HG02571 (cell line): ENCODE measurements around the gene HERC4.
"Not testable (repeated sequence)": the region's sequence is repeated elsewhere in the genome, so short reads cannot be mapped to it uniquely, and the experiment has no call there.

ENCODE experiments used
- ATAC-seq: cut with Tn5 transposase; IDR thresholded peaks from one replicate; pipeline ENCODE4 v1.9.1; 2021; ENCODE audit warnings: mild to moderate bottlenecking, moderate library complexity; ENCODE audit not compliant: unreplicated experiment

HERC4 gene

DNA sequence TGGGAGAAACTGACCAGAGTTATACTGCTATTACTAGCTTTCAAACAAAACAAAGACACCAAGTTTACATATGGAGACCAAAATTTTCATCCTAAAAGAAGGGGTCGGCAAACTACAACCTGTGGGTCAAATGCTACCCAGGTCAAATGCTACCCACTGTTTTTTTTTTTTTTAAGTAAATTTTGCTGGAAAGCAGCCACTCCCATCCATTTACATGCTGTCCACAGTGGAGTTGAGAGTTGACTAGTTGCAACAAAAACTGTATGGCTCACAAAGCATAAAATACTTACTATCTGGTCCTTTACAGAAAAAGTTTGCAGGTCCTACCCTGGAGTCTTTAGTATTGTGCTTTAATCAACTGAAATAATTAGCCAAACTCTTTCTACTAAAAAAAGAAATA lies 99.2 kb downstream of the HERC4 start:
- ATAC-seq = no peak

DNA sequence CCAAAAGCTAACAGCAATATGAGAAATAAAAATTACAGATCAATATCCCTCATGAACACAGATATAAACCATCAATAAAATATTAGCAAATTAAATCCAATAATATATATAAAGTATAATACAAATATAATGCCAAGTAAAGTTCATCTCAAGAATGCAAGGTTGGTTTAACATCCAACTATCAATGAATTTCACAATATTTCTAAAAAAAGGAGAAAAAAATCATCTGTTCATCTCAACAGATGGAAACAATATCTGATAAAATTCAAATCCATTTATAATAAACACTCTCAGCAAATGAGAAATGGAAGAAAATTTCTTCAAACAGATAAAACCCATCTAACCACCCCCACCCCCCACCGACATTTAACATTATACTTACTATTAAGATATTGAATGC lies 103.8 kb downstream of the HERC4 start:
- ATAC-seq = no peak

DNA sequence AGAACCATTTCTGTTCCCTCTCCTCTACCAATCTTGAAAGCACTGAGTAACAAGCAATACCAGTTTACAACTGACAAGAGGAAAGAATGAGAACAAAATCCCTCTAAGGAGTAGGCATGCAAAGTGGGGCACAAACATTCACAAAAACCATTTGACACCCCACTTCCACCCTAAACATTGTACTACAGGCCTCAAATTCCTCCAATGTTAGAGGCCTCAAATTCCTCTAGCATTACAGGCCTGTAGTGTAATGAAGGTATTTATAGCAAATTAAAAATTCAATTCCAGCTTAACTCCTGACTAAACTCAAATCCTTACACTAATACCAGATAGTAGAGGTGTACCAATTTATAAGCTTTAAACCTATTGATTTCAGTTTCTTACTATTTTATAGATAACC lies 105.2 kb downstream of the HERC4 start:
- no peak for ATAC-seq

DNA sequence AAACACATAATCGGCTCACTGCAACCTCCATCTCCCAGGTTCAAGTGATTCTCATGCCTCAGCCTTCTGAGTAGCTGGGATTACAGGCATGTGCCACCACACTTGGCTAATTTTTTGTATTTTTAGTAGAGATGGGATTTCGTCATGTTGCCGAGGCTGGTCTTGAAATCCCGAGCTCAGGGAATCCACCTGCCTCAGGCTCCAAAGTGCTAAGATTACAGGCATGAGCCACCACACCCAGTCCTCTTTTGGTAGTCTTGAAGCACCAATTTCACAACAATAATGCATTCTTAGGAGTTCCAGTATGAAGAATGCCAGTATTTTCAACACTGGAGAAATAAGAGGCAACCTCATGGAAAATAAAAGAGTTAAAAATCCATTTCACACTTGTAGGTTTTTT lies 109.0 kb downstream of the HERC4 start:
- ATAC-seq = not testable (repeated sequence)

DNA sequence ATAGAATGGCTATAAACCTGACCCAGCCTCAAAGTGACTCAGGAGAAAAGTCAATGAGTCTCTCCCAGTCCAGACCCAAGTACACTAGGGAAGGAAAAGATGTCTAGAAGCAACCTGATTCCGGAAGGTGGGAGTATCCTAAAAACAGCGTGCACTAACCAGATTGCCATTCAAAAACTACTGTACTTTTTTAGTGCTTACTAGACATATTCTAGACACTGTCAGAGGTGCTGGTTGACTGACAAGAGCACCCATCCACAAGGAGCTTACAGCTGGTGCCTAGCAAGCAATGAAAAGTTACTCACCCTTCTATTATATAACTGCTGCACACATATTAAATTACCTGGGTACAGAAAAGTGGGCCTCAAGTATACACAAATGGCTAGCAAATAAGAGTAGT lies 109.6 kb downstream of the HERC4 start:
- no peak for ATAC-seq

DNA sequence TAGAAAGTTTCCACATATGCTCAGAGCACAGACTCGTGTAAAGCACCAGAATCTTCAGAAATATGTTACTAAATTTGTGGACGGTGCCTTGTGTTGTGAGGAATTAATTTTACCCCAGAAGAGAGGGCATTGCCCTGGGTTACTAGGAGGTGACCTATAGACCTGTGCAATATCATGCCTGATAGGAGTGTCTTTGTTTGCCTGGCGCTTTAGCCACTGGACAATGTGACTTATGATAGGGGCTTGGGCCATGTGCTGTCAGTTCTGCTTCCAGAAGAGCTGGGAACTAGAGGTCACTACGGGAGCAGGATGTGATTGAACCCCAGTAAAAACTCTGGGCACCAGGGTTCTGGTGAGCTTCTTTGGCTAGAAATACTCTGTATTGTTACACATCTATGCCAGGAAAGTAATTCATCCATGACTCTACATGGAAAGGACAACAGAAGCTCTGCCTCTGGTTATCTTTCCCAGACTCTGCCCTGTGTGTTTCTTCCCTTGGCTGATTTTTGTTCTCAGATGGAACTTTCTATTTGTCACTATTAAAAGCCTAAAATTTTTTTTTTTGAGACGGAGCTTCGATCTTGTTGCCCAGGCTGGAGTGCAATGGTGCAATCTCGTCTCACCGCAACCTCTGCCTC lies 115.1 kb downstream of the HERC4 start:
- no peak for ATAC-seq

DNA sequence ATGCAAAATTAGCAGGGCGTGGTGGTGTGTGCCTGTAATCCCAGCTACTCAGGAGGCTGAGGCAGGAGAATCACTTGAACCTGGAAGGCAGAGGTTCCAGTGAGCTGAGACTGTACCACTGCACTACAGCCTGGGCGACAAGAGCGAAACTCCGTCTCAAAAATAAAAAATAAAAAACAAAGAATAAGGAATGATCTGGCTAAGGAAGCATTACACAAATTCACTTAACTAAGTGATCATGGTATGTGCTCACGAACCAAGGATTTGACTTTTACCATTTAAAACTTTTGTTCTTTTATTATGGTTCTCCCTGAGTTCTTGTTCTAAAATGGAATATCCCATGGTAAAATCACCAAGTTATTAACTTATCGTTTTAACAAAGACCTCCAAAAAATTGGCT lies 119.5 kb downstream of the HERC4 start:
- ATAC-seq = no peak

DNA sequence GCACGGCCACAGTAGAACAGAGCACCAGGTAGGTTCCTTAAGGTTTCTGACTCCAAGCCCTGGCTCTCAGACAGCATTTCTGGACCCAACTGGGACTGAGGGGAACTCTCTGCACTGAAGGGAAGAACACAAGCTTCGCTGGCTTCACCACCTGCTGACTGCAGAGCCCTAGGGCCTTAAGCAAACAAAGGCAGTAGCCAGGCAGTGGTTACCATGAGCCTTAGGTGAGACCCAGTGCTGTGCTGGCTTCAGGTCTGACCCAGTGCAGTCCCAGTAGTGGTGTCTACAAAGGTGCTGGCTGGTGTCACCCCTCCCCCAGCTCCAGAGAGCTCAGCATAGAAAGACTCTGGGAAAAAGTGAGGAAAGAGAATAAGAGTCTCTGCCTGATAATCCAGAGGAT lies 131.2 kb downstream of the HERC4 start:
- ATAC-seq = no peak

DNA sequence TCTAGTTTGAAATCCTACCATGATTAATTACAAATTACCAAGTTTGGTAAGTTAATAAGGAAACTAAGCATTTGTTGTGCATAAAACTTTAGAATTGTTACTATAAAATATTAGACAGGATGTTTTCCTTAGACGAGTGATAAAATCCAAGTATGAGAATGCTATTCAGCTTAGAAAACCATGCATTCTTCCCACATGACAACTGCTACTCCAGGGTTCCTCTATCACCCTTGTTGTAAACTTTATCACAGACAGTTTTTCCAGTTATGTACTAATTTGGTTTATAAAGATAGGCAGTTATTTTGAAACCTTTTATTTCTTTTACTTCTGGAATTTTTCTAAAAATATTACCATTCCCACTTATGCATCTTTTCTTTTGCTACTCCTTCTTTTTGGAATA lies 138.7 kb downstream of the HERC4 start:
- ATAC-seq = no peak

DNA sequence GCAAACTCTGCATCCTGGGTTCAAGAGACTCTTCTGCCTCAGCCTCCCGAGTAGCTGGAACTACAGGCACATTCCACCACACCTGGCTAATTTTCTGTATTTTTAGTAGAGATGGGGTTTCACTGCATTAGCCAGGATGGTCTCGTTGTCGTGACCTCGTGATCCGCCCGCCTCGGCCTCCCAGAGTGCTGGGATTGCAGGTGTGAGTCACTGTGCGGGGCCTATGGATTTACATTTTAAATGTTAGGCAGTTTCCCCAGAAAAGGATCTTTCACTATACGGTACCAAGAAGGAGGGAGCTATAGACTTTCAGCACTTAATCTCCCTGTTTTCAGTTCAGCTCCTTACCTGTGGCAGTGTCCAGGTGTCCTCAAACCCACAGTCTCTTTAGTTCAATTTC lies 139.9 kb downstream of the HERC4 start:
- ATAC-seq = no peak

DNA sequence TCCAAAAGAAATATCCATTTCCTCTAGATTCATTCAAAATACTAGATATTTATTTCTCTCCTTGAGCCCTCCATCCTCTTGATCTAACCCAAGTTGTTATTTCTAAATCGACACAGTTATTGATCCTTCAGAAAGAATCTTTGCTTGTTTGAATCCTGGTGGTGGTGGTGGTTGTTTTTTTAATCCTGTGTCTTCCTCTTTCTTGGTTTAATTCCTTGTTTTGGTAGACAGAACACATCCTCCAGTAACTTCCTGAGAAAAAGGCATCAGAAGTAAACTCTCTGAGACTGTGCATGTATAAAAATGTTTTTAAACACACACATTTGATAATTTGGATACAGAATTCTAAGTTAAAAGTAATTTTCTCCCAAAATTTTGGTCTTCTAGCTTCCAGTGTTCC lies 140.7 kb downstream of the HERC4 start:
- no peak for ATAC-seq

DNA sequence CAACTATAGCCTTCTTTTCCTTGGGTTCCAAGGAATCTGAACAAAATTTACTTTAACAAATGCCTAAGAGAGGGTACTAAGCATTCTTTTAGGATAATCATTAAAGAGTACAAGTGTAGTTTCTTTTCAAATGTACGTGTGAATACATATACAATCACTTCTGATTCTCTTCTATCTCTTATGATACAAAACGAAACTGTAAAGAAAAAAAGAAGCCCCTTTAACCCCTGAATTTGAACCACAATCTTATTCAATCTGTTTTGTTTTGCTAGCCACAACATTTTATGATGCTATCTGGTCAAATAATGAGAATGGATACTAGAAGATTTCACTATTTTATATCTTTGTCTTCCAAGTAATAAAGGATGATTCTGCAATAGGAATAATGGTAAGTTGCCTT lies 141.9 kb downstream of the HERC4 start:
- ATAC-seq = no peak

DNA sequence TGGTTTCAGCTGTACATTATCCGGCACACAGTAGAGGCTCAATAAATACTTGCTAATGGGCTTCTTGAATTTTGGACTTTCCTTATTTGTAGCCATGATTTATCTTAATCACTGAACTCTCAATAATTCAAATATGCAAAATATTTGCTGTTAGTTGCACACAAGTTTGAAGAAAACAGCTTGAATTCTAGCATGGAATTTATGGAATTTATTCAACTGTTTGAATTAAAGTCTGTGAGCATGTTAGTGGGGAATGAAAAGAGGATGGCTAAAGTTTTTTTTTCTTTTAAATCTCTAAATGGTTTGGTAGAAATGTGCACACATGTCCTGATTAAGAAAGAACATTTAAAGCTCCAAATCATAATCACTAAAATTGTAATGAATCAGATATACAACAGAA lies 148.1 kb downstream of the HERC4 start:
- no peak for ATAC-seq

DNA sequence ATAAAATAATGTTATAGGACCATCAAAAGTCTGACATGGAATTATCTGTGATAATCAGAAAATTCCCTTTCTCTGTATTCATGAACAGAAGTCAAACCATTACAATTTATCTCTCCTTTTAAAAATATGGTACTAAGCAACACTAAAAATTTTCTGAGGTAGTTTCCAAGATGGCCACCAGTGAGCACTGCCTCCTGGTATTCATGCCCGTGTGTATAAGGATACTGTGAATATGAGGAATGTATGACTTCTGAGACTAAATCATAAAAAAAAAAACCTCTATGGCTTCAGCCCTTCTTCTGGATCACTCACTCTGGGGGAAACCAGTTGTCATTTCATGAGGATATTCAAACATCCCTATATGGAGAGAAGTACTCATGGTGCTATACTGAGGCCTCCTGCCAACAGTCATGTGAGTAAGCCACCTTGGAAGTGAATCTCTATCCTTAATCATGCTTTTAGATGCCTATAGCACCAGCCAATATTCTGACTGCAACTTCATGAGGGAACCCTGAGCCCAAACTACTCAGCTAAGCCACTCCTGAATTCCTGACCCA lies 149.6 kb downstream of the HERC4 start:
- ATAC-seq = no peak

DNA sequence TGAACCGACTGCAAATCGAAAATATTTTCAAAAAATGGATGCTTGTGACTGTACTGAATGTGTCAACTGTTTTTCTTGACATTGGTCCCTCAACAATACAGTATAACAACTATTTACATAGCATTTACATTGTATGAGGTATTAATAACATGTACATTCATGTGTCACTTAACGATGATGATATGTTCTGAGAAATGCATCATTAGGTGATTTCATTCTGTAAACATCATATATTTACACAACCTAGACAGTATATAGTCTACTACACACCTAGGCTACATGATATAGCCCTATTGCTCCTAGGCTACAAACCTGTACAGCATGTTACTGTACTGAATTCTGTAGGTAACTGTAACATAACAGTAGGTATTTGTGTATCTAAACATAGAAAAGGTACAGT lies 150.9 kb downstream of the HERC4 start:
- no peak for ATAC-seq

DNA sequence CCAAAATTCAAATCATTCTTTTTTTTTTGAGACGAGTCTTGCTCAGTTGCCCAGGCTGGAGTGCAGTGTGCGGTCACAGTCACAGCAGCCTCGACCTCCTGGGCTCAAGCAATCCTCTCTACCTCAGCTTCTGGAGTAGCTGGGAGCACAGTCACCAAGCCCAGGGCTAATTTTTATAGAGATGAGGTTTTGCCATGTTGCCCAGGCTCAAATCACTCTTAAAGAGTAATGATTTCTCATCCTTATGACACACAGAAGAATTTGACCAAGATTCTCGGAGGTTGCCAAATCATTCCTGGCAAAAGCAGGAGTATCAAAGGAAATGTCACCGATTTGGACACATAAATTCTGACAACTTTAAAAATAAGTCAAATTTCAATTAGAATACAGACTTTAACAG lies 151.5 kb downstream of the HERC4 start:
- ATAC-seq = no peak

DNA sequence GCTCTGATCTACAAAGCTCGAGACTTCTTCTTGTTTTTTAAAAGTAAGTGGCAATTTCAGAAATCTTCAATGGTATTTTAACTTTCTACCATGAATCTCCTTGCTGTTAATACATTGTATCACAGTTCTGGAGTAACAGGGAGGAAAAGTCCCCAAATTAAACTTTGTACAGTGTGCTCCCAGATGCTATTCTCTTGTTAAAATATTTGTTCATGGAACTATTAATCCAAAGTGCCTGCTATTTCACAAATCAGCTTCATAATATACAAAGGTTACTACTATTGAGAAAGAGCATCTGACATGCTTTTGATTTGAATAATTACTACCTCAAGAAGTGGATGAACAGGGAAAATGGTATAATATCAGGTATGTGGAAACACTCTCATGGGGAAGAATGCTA lies 154.0 kb downstream of the HERC4 start:
- ATAC-seq = no peak

DNA sequence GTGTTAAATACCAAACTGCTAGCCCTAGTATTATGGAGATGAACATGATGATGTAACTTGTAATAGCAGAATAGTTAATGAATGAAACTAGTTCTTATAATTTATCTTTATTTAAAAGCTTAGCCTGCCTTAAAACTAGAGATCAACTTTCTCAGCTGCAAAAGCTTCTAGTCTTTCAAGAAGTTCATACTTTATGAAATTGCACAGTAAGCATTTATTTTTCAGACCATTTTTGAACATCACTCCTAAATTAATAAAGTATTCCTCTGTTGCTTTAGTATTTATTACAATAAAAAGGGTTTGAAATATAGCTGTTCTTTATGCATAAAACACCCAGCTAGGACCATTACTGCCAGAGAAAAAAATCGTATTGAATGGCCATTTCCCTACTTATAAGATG lies 157.4 kb downstream of the HERC4 start:
- ATAC-seq = no peak

DNA sequence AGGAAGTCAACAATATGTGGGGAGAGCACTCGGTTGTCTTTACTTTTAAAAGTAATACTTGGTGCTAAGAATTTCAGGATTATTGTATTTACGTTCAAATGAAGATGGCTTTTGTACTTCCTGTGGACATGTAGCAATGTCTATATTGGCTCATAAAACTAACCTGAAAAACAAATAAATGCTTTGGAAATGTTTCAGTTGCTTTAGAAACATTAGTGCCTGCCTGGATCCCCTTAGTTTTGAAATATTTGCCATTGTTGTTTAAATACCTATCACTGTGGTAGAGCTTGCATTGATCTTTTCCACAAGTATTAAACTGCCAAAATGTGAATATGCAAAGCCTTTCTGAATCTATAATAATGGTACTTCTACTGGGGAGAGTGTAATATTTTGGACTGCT lies 157.9 kb downstream of the HERC4 start:
- ATAC-seq = no peak

DNA sequence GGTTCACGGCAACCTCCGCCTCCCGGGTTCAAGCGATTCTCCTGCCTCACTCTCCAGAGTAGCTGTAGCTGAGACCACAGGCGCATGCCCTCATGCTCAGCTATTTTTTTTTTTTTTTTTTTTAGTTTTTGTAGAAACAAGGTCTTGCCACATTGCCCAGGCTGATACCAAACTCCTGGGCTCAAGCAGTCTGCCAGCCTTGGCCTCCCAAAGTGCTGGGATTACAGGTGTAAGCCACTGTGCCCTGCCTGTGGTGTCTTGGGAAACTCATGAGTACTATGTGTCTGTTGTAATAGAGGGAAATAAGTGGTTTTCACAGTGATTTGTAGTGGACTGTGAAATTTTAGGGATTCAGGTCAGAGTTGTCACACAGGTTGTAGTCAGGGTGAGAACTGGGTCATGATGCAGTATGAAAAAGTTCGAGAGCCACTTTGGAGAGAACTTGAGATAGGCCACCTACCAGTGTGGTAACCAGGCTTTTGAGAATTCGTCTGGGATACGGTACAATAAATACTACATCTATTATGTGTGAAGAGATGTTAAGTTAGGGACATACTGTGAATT lies 160.2 kb downstream of the HERC4 start:
- no peak for ATAC-seq

DNA sequence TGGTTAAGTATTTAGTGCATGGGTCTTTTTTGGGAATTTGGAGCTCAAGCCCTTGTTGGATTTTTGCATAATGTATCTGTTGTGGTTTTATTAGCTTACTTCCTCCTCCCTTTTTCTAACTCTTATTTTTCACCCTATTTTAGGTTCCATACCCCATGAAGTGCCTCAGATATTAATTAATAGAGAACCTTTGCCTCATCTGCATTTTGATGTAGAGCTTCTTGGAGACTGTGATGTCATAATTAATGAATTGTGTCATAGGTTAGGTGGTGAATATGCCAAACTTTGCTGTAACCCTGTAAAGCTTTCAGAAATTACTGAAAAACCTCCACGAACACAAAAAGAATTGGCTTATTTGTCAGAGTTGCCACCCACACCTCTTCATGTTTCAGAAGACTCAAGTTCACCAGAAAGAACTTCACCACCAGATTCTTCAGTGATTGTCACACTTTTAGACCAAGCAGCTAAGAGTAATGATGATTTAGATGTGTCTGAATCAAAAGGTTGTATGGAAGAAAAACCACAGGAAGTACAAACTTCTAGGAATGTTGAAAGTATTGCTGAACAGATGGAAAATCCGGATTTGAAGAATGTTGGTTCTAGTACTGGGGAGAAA lies 162.6 kb downstream of the HERC4 start:
- ATAC-seq = no peak

DNA sequence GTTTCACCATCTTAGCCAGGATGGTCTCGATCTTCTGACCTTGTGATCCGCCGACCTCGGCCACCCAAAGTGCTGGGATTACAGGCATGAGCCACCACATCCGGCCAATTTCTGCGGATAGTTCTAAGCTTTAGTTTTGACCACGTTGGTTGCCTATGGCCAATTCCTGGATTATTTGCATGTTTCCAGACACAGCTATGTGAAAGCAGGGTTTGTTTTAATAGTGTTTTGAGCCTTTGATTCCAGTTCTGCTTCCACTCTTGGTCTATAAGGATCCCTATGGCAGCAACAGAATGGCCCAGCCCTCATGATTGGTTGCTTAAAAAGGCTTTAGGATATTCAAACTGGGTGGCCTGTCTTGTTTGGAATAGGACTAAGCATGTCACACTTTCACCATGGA lies 171.5 kb downstream of the HERC4 start:
- ATAC-seq = no peak

DNA sequence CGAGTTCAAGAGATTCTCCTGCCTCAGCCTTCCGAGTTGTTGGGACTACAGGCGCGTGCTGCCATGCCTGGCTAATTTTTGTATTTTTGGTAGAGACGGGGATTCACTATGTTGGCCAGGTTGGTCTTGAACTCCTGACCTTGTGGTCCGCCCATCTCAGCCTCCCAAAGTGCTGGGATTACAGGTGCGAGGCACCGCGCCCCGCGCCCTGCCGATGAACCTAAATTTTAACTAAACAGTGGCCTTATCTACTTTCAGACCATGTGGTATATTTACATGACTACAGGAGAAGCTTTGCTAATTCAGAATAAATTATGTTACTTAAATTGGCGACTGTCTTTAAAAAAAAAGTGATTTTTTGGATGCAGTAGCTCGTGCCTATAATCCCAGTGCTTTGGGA lies 181.4 kb downstream of the HERC4 start:
- ATAC-seq = no peak
